ENCODE results near the gene CAMKV. TPM values are rescaled to one million over a fixed set of nuclear protein-coding genes. Genes with fewer than 3 reads are reported as not detected.

Gene CAMKV
- total RNA-seq, 1 donor from 2014 or later, result 12.1 TPM

DNA sequence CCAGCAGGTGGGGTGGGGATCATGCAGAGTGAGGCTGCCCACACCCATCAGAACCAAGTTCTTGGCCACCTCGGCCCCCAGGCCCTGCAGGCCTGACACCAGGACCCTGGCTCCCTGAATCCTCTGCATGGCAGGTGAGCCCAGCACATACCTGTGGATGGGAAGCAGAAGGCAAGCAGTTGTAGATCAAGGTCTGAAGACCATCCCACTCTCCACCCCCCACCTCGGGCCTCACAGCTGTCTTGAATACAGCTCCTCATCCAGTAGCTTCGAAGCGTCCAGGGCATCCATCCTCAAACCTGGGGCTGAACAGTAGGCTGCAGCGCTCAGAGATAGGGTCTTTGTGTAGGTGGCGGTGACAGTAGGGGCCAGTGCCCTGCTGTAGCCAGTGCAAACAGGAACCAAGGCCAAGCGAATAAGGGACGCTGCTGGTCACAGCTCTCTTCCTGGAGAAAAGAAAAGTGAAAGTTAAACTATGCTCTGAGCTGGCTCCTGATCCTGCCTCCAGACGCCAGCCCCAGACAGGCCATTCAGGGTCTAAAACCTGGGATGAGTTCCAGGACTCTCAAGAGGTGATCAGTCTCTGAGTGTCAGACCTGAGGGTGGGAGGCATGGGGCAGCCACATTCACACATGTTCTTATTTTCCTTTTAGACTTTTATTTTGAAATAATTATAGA, 56.1 kb downstream of the CAMKV start, which contains the start of gene UBA7:
Gene UBA7 (minus strand): TSS at position 457 of the 678 bp plus-strand sequence. CDS start 166 bp downstream, at position 291.
- H3K27ac ChIP-seq, result no peak within 1 kb of the TSS

DNA sequence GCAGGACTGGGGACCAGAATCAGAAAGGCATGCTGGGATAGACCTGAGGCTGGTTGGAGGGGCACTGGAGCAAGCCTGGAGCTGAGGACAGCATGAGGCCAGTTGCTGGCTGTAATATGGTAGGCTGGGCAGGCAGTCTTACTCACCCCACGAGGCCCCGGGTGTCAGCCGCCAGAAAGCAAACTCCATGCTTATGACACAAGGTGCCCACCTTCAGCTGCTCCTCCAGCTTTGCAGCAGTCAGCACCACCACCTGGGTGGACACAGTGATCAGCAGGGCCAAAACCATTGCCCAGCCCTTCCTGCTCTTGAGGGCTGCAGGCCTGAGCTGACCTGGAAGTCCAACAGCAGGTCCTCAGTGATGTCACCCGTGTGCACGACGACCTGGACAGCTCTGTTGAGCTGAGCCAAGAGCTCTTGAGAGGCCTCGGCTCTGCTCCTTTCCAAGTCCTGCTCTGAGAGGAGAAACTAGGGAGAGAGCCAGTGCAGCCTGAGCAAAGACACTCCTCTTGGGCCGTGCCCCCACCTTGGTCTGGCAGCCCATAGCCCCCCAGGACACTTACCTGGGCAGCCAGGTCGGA, 56.7 kb downstream of the CAMKV start:
- no peaks in the 10 kb centered on the region for H3K4me1 Mint-ChIP-seq
- Histone ChIP-seq H3K9me3 (ENCODE audit: low read depth) (no peaks in the 10 kb centered on the region), H3F3A (ENCODE audit: low read depth) (no peaks in the 10 kb centered on the region), H3K4me3 (no peak overlapping the region), H3K36me3 (no peaks in the 10 kb centered on the region), H3K79me2 (ENCODE audit: low read depth) (no peaks in the 10 kb centered on the region), H4K20me1 (ENCODE audit: low read depth) (no peaks in the 10 kb centered on the region), H2AFZ (replicated peaks) (no peak overlapping the region), H3K4me2 (no peak overlapping the region), H3K27me3 (no peaks in the 10 kb centered on the region), H3K27ac (no peak overlapping the region), H3K9ac (no peak overlapping the region), H3K4me1 (no peaks in the 10 kb centered on the region)
- no peak for TF ChIP-seq EZH2phosphoT487 (IDR thresholded peaks at IDR 0.05)
- TF ChIP-seq, protein P1, sequence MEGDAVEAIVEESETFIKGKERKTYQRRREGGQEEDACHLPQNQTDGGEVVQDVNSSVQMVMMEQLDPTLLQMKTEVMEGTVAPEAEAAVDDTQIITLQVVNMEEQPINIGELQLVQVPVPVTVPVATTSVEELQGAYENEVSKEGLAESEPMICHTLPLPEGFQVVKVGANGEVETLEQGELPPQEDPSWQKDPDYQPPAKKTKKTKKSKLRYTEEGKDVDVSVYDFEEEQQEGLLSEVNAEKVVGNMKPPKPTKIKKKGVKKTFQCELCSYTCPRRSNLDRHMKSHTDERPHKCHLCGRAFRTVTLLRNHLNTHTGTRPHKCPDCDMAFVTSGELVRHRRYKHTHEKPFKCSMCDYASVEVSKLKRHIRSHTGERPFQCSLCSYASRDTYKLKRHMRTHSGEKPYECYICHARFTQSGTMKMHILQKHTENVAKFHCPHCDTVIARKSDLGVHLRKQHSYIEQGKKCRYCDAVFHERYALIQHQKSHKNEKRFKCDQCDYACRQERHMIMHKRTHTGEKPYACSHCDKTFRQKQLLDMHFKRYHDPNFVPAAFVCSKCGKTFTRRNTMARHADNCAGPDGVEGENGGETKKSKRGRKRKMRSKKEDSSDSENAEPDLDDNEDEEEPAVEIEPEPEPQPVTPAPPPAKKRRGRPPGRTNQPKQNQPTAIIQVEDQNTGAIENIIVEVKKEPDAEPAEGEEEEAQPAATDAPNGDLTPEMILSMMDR (IDR thresholded peaks at IDR 0.05), result no peak
- no peak for TF ChIP-seq EZH2 (IDR thresholded peaks at IDR 0.05)
- H3K9me3 Mint-ChIP-seq, result no peaks in the 10 kb centered on the region
- H3K27me3 Mint-ChIP-seq (ENCODE audit: insufficient read depth, low read depth), result peaks cover 8% of the 10 kb centered on the region
- H3K4me3 Mint-ChIP-seq, result no peak overlapping the region
- H3K36me3 Mint-ChIP-seq, result no peaks in the 10 kb centered on the region
- no peak for DNase-seq (ENCODE audit: low spot score)
- H3K27ac Mint-ChIP-seq, result no peak overlapping the region

More for the DNA sequence above, 56.1 kb downstream of the CAMKV start, which contains the start of gene UBA7:
- no peaks in the 10 kb centered on the region for H3K4me1 ChIP-seq
- H4K20me1 ChIP-seq (ENCODE audit: low read depth), result no peaks in the 10 kb centered on the region
- no peak within 1 kb of the TSS for H2AFZ ChIP-seq (replicated peaks)
- Mint-ChIP-seq H3K9me3 (no peaks in the 10 kb centered on the region), H3K4me3 (no peak within 1 kb of the TSS), H3K27me3 (ENCODE audit: insufficient read depth, low read depth) (peaks cover 8% of the 10 kb centered on the region), H3K27ac (no peak within 1 kb of the TSS), H3K36me3 (no peaks in the 10 kb centered on the region), H3K4me1 (no peaks in the 10 kb centered on the region)
- no peaks in the 10 kb centered on the region for H3K36me3 ChIP-seq
- H3F3A ChIP-seq (ENCODE audit: low read depth), result no peaks in the 10 kb centered on the region
- no peaks in the 10 kb centered on the region for H3K79me2 ChIP-seq (ENCODE audit: low read depth)
- H3K4me2 ChIP-seq, result no peak within 1 kb of the TSS
- H3K4me3 ChIP-seq, result no peak within 1 kb of the TSS
- DNase-seq (ENCODE audit: low spot score), result no peak
- no peak within 1 kb of the TSS for H3K9ac ChIP-seq
- H3K27me3 ChIP-seq, result no peaks in the 10 kb centered on the region
- TF ChIP-seq EZH2 (IDR thresholded peaks at IDR 0.05) (no peak), EZH2phosphoT487 (IDR thresholded peaks at IDR 0.05) (no peak)
- TF ChIP-seq, protein P1 (IDR thresholded peaks at IDR 0.05), result no peak
- H3K9me3 ChIP-seq (ENCODE audit: low read depth), result no peaks in the 10 kb centered on the region

Small RNAs within 50 kb of the gene (small RNA-seq; reads per million reads assigned to genes)
- gene RN7SL217P, result not detected

Other genes with a start within 250 kb of the CAMKV start
- 132 and 160 TPM in 2 replicates for gene APEH, start 195.6 kb downstream of the CAMKV start, total RNA-seq (ENCODE audit: low replicate concordance)
- 2.7 and 8.8 TPM in 2 replicates for gene MST1, start 180.4 kb downstream of the CAMKV start, total RNA-seq (ENCODE audit: low replicate concordance)
- 15.0 and 34.4 TPM in 2 replicates for gene RNF123, start 180.3 kb downstream of the CAMKV start, total RNA-seq (ENCODE audit: low replicate concordance)
- 2.6 TPM in 1 of 2 replicates, not detected in the other for gene AMIGO3, start 150.2 kb downstream of the CAMKV start, total RNA-seq (ENCODE audit: low replicate concordance)
- gene GMPPB, start 146.0 kb downstream of the CAMKV start, total RNA-seq (ENCODE audit: low replicate concordance), result 10.6 and 18.8 TPM in 2 replicates
- gene IP6K1, start 83.4 kb downstream of the CAMKV start, total RNA-seq (ENCODE audit: low replicate concordance), result 26.3 and 41.2 TPM in 2 replicates
- gene CDHR4, start 70.0 kb downstream of the CAMKV start, total RNA-seq (ENCODE audit: low replicate concordance), result 0.12 TPM in 1 of 2 replicates, not detected in the other
- gene INKA1, start 66.6 kb downstream of the CAMKV start, total RNA-seq (ENCODE audit: low replicate concordance), result 0.84 TPM in 1 of 2 replicates, not detected in the other
- 0.47 and 4.3 TPM in 2 replicates for gene UBA7, start 56.0 kb downstream of the CAMKV start, total RNA-seq (ENCODE audit: low replicate concordance)
- 24.4 and 32.2 TPM in 2 replicates for gene TRAIP, start 13.3 kb downstream of the CAMKV start, total RNA-seq (ENCODE audit: low replicate concordance)
- 0.32 and 1.8 TPM in 2 replicates for gene MST1R, start 34.0 kb upstream of the CAMKV start, total RNA-seq (ENCODE audit: low replicate concordance)
- gene MON1A, start 59.9 kb upstream of the CAMKV start, total RNA-seq (ENCODE audit: low replicate concordance), result 1.9 and 4.5 TPM in 2 replicates
- 126 and 170 TPM in 2 replicates for gene RBM6, start 70.2 kb upstream of the CAMKV start, total RNA-seq (ENCODE audit: low replicate concordance)
- 282 and 372 TPM in 2 replicates for gene RBM5, start 219.0 kb upstream of the CAMKV start, total RNA-seq (ENCODE audit: low replicate concordance)